GM21619 (cell line): ENCODE measurements around the gene SMIM21.

Experiments used
- ATAC-seq: cut with Tn5 transposase; IDR thresholded peaks from one replicate; pipeline ENCODE4 v1.9.1; 2021; ENCODE audit not compliant: unreplicated experiment

Gene SMIM21

GRCh38 chr18:75378376-75379315 lies 48.9 kb downstream of the SMIM21 start:
- no peak for ATAC-seq

- ATAC-seq = no peak
Measured at GRCh38 chr18:75377926-75378325, 49.6 kb downstream of the SMIM21 start.

GRCh38 chr18:75377258-75377657 lies 50.2 kb downstream of the SMIM21 start:
- no peak for ATAC-seq

GRCh38 chr18:75376004-75376403 lies 51.5 kb downstream of the SMIM21 start:
- ATAC-seq = no peak

GRCh38 chr18:75375341-75375740 lies 52.2 kb downstream of the SMIM21 start:
- ATAC-seq = no peak

GRCh38 chr18:75374466-75374865 lies 53.0 kb downstream of the SMIM21 start:
- ATAC-seq = no peak

GRCh38 chr18:75369026-75369721 lies 58.3 kb downstream of the SMIM21 start:
- ATAC-seq = no peak

- ATAC-seq = no peak
Measured at GRCh38 chr18:75365837-75366236, 61.7 kb downstream of the SMIM21 start.

GRCh38 chr18:75365254-75365629 lies 62.3 kb downstream of the SMIM21 start:
- no peak for ATAC-seq

- ATAC-seq = no peak
Measured at GRCh38 chr18:75364512-75365253, 62.8 kb downstream of the SMIM21 start.

- no peak for ATAC-seq
Measured at GRCh38 chr18:75363446-75364225, 63.9 kb downstream of the SMIM21 start.

- ATAC-seq = no peak
Measured at GRCh38 chr18:75362435-75362834, 65.1 kb downstream of the SMIM21 start.

- no peak for ATAC-seq
Measured at GRCh38 chr18:75360941-75361340, 66.6 kb downstream of the SMIM21 start.

GRCh38 chr18:75360215-75360614 lies 67.3 kb downstream of the SMIM21 start:
- ATAC-seq = no peak
